Neural cell (in vitro differentiated cells): ENCODE measurements around the gene PICALM. TPM values are rescaled to one million over a fixed set of nuclear protein-coding genes. Genes with fewer than 3 reads are reported as not detected.

Source experiments
- H2AFZ ChIP-seq: fragments of 200-600, 300-800 bp; sonication (generic), shearing (Covaris generic); 2 replicates; pipeline ENCODE4 v1.6.0; 2014; ENCODE audit warnings: low read depth, mild to moderate bottlenecking, antibody characterized with exemption, low read length, moderate library complexity
- H3F3A ChIP-seq: fragments of 200-600 bp; shearing (Covaris generic); 2 replicates; pipeline ENCODE4 v1.6.1; 2016; ENCODE audit warnings: mild to moderate bottlenecking, moderate library complexity, mixed read lengths, antibody characterized with exemption, low read length; ENCODE audit not compliant: insufficient read depth, poor library complexity, severe bottlenecking
- H3K27ac ChIP-seq: fragments of 200-600, 300-800 bp; sonication (generic), shearing (Covaris generic); 2 replicates; pipeline ENCODE4 v1.5.1; 2014; ENCODE audit warnings: mild to moderate bottlenecking, low read length, moderate library complexity
- H3K27me3 ChIP-seq: fragments of 300-800, 200-600 bp; sonication (generic), shearing (Covaris generic); 2 replicates; pipeline ENCODE4 v1.6.0; 2014; ENCODE audit warnings: mild to moderate bottlenecking, low read depth, low read length, moderate library complexity; ENCODE audit not compliant: insufficient read depth
- H3K36me3 ChIP-seq: fragments of 300-800, 200-600 bp; sonication (generic), shearing (Covaris generic); 2 replicates; pipeline ENCODE4 v1.5.1; 2014; ENCODE audit warnings: mild to moderate bottlenecking, antibody characterized with exemption, low read length, moderate library complexity; ENCODE audit not compliant: insufficient read depth
- H3K4me2 ChIP-seq: fragments of 300-800, 200-600 bp; sonication (generic), shearing (Covaris generic); 2 replicates; pipeline ENCODE4 v1.6.0; 2014; ENCODE audit warnings: mild to moderate bottlenecking, low read length
- H3K4me3 ChIP-seq: fragments of 300-800, 200-600 bp; sonication (generic), shearing (Covaris generic); 2 replicates; pipeline ENCODE4 v1.5.1; 2014; ENCODE audit warnings: mild to moderate bottlenecking, low read length, moderate library complexity
- H3K79me2 ChIP-seq: fragments of 200-600 bp; shearing (Covaris generic); replicated peaks from 2 replicates; pipeline ENCODE4 v1.6.0; 2014; ENCODE audit warnings: mild to moderate bottlenecking, low read length, moderate library complexity; ENCODE audit not compliant: insufficient read depth
- H3K9ac ChIP-seq: fragments of 300-800, 200-600 bp; sonication (generic), shearing (Covaris generic); 2 replicates; pipeline ENCODE4 v1.6.1; 2016; ENCODE audit warnings: mild to moderate bottlenecking, low read length, mixed read lengths
- H3K9me2 ChIP-seq: fragments of 200-600 bp; shearing (Covaris generic); 2 replicates; pipeline ENCODE4 v1.6.1; 2016; ENCODE audit warnings: mild to moderate bottlenecking, low read length, mixed read lengths; ENCODE audit not compliant: insufficient read depth
- H3K9me3 ChIP-seq: fragments of 200-600, 300-800 bp; sonication (generic), shearing (Covaris generic); 2 replicates; pipeline ENCODE4 v1.6.1; 2016; ENCODE audit warnings: mild to moderate bottlenecking, mixed run types, low read length, moderate library complexity, mixed read lengths
- H4K20me1 ChIP-seq: fragments of 200-600 bp; shearing (Covaris generic); 2 replicates; pipeline ENCODE4 v1.6.1; 2016; ENCODE audit warnings: mild to moderate bottlenecking, mixed run types; ENCODE audit not compliant: insufficient read depth
- CTCF ChIP-seq: fragments of 450-650 bp; IDR thresholded peaks from 2 replicates; pipeline ENCODE4 v1.5.1; 2014; ENCODE audit warnings: antibody characterized with exemption, mild to moderate bottlenecking, moderate library complexity; ENCODE audit not compliant: poor library complexity, severe bottlenecking
- EP300 ChIP-seq: fragments of 450-650 bp; conservative IDR thresholded peaks from 2 replicates; pipeline ENCODE4 v1.6.1; 2014; ENCODE audit warnings: antibody characterized with exemption, mild to moderate bottlenecking, moderate library complexity; ENCODE audit not compliant: poor library complexity, severe bottlenecking
- EZH2 ChIP-seq: fragments of 200-600, 300-800 bp; shearing (Covaris generic), sonication (generic); IDR thresholded peaks from 2 replicates; pipeline ENCODE4 v1.6.1; 2014; ENCODE audit warnings: antibody characterized with exemption, low read length, borderline replicate concordance, mild to moderate bottlenecking; ENCODE audit not compliant: insufficient read depth, poor library complexity, severe bottlenecking
- MXI1 ChIP-seq: fragments of 450-650 bp; conservative IDR thresholded peaks from 2 replicates; pipeline ENCODE4 v1.6.1; 2014; ENCODE audit warnings: antibody characterized with exemption, mild to moderate bottlenecking; ENCODE audit not compliant: poor library complexity, severe bottlenecking
- POLR2AphosphoS5 ChIP-seq: IDR thresholded peaks from 2 replicates; pipeline ENCODE4 v1.6.1; 2012
- RAD21 ChIP-seq: fragments of 450-650 bp; conservative IDR thresholded peaks from 2 replicates; pipeline ENCODE4 v1.6.1; 2014; ENCODE audit warnings: antibody characterized with exemption, mild to moderate bottlenecking, moderate library complexity
- REST ChIP-seq: IDR thresholded peaks from 2 replicates; pipeline ENCODE4 v1.6.1; 2012; ENCODE audit warnings: borderline replicate concordance
- SMC3 ChIP-seq: fragments of 450-650 bp; conservative IDR thresholded peaks from 2 replicates; pipeline ENCODE4 v1.6.1; 2014; ENCODE audit warnings: antibody characterized with exemption, mild to moderate bottlenecking, moderate library complexity; ENCODE audit not compliant: poor library complexity
- TAF1 ChIP-seq: IDR thresholded peaks from 2 replicates; pipeline ENCODE4 v1.6.1; 2012; ENCODE audit warnings: low read depth
- polyA minus RNA-seq: library from RNA; depleted of rRNA, polyadenylated mRNA; stranded (reverse); fragments of >200 nt; gene quantifications from 2 replicates; pipeline ENCODE4 v1.2.3, GENCODE V29; 2014
- polyA plus RNA-seq: library from polyadenylated mRNA; depleted of rRNA; stranded (reverse); fragments of >200 nt; gene quantifications from 2 replicates; pipeline ENCODE4 v1.2.3, GENCODE V29; 2014

The PICALM gene
- 161 and 163 TPM in 2 replicates for polyA plus RNA-seq
- polyA minus RNA-seq: 548 and 578 TPM in 2 replicates

GRCh38 chr11:86068951-86069407 is at the start of gene PICALM:
Gene PICALM, minus strand, starts transcription at chr11:86069084. Its CDS starts 304 bp downstream, at chr11:86068780.
- Histone ChIP-seq H3K27me3 (no peaks in the 10 kb centered on the region), H3K79me2 (peaks cover 46% of the 10 kb centered on the region), H2AFZ (peak within 1 kb of the TSS; percentile 67), H3K9me3 (no peaks in the 10 kb centered on the region), H3K36me3 (no peaks in the 10 kb centered on the region), H3K4me3 (peak within 1 kb of the TSS; percentile 83), H4K20me1 (peaks cover 13% of the 10 kb centered on the region), H3K27ac (peak within 1 kb of the TSS; percentile 81), H3K9me2 (no peaks in the 10 kb centered on the region), H3K9ac (peak within 1 kb of the TSS; percentile 92), H3K4me2 (peak within 1 kb of the TSS; percentile 11), H3F3A (no peaks in the 10 kb centered on the region)
- TF ChIP-seq POLR2AphosphoS5: peak; percentile 92
- no peak for TF ChIP-seq EZH2
- TF ChIP-seq REST: peak; percentile 63
- no peak for TF ChIP-seq MXI1
- no peak for TF ChIP-seq TAF1
- peak; percentile 40 for TF ChIP-seq EP300
- no peak for TF ChIP-seq SMC3
- TF ChIP-seq CTCF: no peak
- peak; percentile 8 for TF ChIP-seq RAD21

- no peaks in the 10 kb centered on the region for H3K27me3 ChIP-seq
- no peak overlapping the region for H3K9ac ChIP-seq
- no peak for TF ChIP-seq TAF1
- no peak for TF ChIP-seq MXI1
- TF ChIP-seq REST: no peak
- no peak for TF ChIP-seq EP300
- TF ChIP-seq POLR2AphosphoS5: no peak
- TF ChIP-seq CTCF: no peak
- no peak for TF ChIP-seq SMC3
- no peak for TF ChIP-seq EZH2
- no peak for TF ChIP-seq RAD21
Measured at GRCh38 chr11:86118253-86118652, 49.4 kb upstream of the PICALM start.

More at GRCh38 chr11:86118253-86118652, 49.4 kb upstream of the PICALM start:
- H4K20me1 ChIP-seq: no peaks in the 10 kb centered on the region
- no peaks in the 10 kb centered on the region for H3F3A ChIP-seq
- no peak overlapping the region for H2AFZ ChIP-seq
- H3K4me3 ChIP-seq: no peak overlapping the region
- H3K79me2 ChIP-seq: no peaks in the 10 kb centered on the region
- no peak overlapping the region for H3K27ac ChIP-seq
- no peaks in the 10 kb centered on the region for H3K36me3 ChIP-seq
- H3K9me2 ChIP-seq: no peaks in the 10 kb centered on the region
- H3K9me3 ChIP-seq: no peaks in the 10 kb centered on the region
- no peak overlapping the region for H3K4me2 ChIP-seq
